Stimulated activated CD8-positive, alpha-beta memory T cell treated with anti-CD3 and anti-CD28 coated beads, Interleukin-4, amount 100 ng/mL, for 48 hours (primary cell): ENCODE data around the gene FRAT1.
"Not testable (repeated sequence)": the region's sequence is repeated elsewhere in the genome, so short reads cannot be mapped to it uniquely, and the experiment has no call there.

ENCODE experiments used
- DNase-seq: peaks from one replicate; pipeline ENCODE4 v3.0.0-alpha.2; 2020

FRAT1 gene

DNA sequence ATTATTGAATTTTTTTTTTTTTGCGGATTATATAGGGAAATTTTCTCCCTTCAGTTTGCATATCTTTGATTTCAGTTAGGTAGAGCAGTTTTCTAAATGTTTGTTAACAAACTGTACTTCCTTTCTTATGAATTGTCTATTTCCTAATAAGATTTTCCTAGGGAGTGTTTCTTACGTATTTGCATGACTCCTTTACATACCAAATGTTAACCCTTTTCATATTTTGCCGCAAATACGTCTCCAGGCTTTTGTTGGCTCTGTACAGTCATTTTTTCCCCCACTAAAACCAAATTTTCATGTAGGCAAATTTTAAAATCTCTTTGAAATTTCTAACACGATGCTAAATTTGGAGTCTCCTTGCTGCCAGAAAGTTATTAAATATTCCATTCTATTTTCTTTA is 17.4 kb downstream of the FRAT1 start:
- no peak for DNase-seq

DNA sequence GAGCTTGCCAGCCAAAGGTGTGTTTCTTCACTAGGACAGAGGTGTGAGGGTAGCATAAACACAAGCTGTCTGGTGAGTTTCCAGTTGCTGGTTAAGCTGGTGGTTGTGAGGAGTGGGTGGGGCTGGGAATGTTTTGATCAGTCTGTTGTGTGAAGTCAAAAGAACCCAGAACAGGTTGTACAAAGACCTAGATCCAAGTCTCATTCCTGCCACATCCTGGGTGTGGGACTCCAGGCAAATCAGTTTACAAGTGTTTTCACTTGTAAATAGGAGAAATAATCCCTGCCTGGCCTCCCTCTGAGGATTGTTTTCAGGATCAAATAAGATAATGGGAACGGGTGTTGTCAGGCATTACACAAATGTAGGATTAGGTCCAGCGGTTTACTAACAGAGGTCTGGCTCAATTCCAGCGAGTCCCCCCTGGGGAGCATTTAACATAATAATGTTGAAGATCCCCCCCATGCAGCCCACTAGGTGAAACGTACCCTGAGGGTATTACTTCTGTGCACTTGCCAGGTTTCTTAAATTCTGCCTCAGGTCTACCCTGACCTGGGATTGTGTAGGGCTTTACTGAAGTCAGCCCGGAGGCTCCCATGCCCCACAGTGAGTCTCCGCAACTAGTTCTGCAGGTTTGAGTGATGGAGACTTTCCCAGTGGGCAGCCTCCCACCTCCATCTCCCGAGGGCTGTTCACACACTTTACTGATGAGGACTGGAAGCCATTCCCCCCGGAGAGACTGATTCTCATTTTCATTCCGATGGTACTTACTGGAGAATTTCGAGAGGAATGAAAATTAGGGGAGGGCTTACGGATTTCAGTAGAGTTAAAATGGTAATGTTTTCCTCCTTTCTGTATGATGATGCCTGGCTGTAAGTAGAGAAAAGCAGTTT is 18.1 kb downstream of the FRAT1 start:
- DNase-seq = no peak

DNA sequence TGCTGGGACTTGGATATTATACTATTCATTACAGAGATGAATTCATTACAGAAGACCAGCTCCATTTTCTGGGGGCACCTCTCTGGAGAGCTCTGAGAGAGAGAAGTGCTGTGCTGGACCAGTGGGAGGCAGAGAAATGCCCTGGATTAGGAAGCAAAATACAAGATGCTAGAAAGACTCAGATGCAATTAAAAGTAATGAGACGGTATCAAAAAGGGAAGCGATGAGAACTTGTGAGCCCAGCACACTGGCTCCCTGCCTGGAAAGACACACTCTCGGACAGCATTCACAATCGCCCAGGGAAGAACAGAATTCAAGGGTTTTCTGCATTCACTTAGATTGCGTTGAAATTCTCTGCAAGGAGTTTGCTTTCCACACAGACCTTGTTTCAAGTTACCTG is 19.0 kb downstream of the FRAT1 start:
- DNase-seq = no peak

DNA sequence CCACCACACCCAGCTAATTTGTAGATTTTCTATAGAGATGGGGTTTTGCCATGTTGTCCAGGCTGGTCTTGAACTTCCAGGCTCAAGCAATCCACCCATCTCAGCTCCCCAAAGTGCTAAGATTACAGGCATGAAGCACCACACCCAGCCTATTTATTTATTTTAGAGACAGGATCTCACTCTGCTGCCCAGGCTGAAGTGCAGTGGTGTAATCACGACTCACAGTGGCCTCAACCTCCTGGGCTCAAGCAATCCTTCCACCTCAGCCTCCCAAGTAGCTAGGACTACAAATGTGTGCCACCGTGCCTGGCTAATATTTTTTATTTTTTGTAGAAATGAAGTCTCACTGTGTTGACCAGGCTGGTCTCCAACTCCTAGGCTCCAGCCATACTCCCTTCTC is 22.3 kb downstream of the FRAT1 start:
- DNase-seq = no peak

DNA sequence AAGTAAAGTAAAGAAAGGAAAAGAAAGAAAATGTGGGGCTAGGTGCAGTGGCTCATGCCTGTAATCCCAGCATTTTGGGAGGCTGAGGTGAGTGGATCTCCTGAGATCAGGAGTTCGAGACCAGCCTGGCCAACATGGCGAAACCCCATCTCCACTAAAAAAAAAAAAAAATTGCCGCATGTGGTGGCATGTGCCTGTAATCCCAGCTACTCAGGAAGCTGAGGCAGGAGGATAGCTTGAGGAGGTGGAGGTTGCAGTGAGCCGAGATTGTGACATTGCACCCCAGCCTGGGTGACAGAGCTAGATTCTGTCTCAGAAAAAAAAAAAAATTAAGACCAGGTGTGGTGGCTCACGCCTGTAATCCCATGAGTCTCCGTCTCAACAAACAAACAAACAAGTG is 24.6 kb downstream of the FRAT1 start:
- not testable (repeated sequence) for DNase-seq

DNA sequence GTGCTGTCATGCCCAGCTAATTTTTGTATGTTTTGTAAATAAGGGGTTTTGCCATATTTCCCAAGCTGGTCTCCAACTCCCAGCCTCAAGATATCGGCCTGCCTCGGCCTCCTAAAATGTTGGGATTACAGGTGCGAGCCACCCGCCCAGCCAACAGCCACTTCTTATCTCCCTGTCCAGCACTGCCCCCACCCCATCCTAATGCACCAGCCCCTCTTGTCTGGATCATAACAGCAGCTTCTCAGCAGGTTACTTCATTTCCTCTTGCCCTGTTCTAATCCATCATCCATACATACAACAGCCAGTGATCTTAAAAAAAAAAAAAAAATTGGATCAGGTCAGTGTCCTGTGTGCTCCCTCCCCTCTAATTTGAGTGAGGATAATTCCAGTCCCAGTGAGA is 28.2 kb downstream of the FRAT1 start:
- no peak for DNase-seq

DNA sequence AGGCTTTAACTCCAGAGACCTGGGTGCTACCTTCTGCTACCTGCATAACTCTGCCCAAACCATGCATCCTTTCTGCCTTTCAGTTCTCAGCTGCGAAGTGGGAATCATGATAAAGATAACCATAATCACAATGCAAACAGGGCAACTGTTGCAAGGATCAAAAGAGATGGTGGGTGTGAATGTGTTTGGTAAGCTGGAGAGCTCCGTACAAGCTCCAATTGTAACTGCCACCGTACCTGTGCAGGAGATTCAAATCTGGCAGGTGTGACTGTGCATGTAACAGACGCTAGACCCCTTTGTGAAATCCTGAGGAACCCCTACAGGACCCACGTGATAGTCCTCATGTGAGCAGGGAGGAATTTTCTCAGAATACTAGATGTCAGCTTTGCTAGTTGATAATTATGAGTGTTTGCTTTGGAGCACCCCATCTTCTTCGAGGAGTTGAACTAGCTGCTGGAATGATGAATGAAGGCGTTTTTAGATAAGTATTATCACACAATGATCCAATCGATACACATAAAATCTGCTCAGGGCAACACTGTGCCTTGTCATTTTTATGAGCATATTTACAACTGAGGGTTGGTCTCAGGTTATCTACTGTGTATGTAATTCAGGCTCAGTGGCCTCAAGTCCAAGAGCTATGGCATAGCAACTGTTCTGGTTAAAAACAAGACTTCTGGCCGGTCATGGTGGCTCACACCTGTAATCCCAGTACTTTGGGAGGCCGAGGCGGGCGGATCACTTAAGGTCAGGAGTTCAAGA is 30.9 kb downstream of the FRAT1 start:
- DNase-seq = no peak

DNA sequence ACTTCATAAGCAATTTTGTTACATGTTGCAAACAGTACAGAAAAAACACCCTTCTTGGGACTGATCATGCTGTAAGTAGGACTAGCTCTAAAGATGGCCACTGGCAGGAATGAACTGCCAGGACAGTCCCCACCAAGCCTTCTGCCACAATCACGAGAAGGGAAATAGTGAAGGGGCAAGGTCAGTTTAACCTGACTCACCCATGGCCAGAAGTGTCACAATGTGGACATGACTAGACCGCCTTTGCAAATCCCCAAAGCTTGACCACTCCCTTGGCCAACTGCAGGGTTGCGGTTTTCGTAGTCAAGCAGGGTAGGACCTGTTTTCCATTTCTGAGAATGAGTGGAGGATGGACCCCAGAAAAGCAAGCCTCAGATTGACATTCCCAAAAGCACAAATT is 34.9 kb downstream of the FRAT1 start:
- no peak for DNase-seq

DNA sequence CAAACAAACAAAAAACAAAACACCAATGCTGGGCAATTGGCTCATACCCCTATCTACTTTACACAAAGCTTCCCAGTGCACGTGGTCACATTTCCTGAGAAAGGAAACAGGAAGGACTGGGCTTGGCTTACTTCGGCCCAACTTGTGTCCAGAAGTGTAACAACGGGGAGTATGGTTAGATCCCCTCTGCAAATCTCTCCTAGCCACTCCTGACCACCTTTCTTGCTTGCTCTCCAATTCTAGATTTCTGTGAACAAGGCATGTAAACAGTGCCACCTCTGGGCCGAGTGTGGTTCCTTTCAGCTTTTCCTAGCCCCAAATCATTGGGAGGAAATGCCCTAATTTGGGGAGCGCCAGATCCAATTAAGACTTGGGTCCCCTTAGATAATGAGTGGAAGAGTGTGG is 36.5 kb downstream of the FRAT1 start:
- no peak for DNase-seq

DNA sequence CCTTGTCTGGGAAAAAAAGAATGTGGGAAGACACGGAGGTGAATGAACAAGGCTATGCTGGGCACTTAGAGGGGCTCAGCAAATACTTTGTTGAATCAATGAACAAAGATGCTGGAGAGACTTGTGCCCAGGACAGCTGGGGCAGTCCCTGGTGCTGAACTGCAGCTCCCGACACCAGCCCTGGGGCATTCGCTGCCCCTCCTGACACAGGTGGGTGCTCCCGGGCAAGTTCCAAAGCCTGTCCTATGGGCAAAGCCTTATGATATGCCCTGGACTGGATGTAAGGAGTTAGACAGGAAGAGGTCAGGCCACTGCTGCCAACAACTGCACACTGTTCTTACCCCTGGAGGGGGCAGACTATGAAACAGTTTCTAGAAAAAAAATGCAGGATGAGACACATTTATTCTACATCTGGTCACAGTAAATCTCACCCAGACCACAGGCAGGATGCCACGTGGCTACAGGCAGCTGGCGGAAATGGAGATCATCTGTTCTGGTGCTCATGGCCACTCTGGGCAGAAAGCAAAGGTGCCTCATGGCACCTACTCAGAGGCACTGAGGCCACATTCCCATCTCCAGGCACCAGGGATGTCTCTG is 37.3 kb downstream of the FRAT1 start:
- DNase-seq = peak; percentile 29

DNA sequence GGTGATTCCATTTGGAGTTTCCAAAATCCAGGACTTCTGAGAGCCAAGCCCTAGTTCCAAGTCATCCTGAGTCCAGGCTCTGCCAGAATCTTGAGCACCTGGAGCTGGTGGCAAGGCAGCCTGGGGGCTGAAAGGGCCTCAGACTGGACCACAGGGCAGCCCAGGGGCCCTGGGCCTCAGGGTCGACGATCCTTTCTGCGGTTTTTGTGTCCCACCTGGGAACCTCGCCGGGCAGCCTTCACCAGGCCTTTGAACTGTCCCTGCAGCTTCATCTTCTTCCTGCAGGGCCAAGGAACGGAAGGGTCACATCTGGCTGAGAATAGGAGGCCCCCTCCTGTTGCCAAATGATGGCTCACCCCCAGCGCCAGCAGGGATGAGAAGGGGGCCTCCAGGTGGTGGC is 37.8 kb downstream of the FRAT1 start:
- no peak for DNase-seq

DNA sequence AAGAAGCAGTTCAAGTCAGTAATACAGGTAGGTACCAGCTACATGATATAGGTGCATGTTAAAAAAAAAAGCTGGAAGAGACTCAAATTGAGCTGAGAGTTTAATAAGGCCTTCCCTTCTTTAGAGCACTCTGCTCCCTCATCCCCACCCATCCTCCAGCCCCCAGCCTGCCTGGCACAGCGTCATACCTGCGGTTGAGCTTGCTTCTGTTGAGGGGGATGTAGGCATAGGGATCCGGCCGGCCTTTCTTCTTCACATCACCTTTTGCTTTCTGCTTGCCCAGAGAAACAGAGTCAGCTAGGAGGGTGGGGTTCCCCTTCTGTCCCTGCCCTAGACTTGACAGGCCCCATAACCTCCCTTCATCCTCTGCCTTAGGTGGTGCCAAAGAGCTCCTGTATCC is 39.3 kb downstream of the FRAT1 start:
- DNase-seq = no peak

DNA sequence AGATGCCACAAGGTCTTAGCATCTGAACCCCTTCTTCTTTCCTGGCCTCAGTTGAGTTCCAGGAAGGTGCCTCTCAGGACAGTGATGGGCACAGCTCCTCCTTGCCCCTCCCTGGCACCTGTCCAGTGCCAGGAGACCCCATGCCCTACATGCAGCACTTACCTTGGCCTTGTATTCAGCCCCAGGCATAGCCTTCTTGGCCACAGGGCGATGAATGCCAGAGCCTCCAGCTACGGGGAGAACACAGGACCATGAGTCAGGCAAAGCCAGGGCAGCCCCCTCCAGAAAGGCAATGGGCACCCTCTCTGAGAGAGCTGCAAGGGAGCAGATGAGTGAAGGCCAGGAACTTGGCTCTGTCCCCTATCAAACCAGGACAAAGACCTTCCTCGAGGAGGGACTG is 39.7 kb downstream of the FRAT1 start:
- DNase-seq = no peak

DNA sequence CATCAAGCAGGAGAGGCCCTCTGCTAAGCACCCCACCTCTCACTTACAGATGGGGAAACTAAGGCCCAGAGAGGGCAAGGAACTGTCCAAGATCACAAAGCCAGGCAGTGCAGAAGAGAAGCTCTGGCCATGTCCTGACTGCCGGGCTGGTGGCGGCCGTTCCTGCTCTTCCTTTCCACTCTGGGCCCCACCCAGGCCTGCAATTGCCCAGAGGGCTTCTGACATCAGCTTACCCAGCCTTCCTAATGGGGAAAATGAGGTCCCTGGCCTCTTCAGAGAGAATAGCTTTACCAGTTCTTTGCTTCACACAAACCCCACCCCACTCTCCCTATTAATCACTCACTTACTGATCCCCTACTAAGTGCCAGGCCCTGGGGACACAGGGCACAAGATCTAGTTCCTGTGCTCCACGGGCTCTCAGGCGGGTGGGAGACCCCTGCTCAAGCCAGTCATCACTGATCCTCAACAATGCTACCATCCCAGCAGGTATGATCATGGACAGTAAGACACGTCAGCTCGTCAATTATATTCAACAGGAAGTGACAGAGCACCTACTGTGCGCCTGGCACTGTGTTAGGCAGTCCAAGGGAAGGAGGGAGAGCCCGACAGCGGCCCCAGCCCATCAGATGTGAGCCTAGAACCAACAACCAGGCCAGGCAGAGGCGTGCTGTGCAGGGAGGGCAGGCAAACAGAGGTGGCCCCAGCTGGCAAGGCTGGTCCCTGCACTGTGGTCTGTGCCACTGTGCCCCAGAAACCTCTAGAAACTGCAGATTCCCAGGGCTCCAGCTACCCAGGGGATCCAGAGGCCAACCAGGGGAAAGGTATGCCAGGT is 41.9 kb downstream of the FRAT1 start:
- no peak for DNase-seq

DNA sequence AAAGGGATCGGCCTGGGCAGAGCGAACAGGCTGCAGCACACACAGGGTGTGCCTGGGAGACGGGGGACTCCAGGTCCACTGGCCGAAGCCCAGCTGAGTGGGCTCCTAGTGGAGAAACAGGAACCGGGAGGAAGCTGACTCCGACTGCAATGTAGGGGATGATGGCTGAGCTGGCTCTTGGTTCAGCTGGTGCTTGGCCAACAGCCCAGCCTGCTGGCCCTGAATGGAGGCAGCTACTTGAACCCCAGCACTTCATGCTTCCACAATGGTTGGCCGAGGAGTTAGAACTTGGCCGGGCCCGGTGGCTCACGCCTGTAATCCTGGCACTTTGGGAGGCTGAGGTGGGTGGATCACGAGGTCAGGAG is 42.4 kb downstream of the FRAT1 start:
- no peak for DNase-seq

DNA sequence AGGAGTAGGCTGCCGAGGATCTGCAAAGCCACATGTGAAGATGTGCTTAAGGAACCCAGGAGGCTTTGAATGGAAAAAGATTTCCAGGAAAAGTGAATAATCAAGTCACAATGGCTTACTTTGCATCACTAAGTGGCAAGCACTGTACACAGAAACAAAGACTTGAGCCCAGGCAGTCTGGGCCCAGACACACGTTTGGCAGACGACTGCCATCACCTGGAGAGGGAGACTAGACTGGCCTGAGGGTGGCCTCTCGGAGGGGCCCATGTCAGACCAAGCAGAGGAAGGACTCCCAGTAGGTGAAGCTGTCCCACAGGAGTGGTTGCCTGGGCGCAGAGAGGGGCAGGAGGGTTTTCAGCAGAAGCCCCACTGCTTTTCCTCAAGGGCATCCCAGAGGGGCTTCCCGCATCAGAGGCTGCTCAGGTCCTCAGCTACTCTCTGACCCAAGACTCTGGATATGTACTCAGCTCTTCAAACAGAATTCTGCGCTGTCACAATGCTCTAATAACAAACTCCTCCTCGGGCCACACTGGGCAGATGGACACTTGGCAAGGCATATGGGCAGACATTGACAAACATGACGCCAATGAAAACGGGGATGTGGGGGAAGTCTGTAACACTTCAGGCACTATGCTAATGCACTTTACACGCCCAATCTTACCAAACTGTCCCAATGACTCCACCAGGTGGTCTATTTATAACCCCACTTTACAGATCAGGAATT is 43.4 kb downstream of the FRAT1 start:
- no peak for DNase-seq

DNA sequence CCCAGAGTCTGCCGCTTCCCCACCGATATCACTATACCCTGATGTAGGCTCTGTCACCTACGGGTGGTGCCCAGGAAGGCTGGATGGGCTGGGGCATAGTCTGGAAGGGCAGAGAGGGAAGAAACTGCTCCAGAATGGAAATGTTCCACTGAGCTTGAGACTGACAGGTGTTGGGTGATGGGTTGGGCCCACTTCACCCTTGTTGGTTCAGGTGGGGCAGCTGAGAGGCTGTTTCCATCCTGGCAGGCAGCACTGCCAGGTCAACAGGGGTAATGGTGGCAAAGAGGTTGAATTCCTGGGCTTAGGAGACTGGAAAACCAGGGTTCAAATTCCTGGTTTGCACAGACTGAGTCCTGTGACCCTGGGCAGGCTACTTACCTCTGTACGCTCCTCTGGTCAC is 44.0 kb downstream of the FRAT1 start:
- DNase-seq = no peak

DNA sequence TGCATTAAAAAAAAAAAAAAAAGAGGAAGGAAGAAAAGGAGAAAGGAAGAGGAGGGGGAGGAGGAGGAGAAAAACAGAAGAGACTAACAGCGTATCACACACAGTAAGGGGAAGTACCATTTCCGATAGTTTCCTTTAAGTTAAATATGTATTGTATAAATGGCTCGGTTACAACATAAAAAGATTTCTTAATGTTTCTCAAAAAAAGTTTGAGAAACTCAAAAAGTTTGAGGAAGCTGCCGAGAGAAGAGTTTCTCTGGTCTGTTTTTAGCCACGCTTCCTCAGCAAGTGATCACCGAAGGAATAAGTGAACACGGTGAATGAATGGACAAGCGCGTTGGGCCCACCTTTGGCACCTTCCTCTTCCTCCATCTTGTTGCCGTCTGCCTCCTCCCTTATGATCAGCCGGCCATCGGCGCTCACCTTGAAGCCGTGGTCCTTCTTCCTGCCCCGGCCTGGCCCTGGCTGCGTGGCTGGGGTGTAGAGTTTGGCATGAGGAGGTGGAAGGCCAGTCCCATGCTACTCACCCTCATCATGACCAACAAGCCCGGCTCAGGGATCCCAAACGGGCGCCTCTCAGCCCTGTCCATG is 46.8 kb downstream of the FRAT1 start:
- no peak for DNase-seq

DNA sequence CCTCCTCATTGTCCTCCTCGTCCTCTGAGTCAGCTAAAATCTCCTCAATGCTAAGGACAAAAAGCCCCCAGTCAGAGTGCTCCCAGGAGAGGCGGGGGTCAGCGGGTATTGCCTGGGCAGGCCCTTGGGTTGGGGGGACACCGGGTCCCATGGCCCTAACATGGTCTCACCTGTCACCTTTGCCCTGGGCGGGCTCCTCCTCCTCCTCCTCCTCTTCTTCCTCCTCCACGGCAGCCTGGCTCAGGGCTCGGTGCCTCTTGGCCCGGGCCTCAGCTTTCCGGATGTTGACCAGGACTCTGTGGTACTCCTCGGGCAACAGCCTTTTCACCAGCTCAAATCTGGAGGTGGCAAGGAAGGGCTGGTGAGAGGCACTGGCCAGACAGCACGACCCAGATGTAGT is 47.5 kb downstream of the FRAT1 start:
- no peak for DNase-seq

DNA sequence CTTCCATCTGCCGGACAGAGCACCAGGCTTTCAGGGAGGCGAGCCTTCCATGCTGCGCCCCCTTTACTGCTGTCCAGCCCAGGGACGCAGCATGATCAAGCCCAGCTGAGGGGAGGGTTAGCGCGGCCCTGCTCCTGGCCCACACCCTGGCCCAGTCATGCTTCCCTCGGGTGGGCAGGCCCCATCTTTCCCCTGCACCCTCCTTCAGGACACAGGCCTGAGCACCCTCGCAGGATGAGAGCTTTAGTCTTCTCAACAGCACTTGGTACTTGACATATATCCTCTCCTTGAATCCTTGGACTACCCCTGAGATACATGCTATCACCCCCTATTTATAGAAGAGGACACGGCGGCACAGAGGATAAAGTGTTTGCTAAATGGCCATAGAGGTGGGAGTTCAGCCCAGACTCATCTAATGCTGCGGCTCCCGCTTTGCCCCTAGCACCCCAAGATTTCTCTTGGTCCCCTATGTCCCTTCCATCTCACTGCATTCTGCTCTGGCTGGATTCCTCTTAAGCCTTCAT is 48.1 kb downstream of the FRAT1 start:
- DNase-seq = no peak
